Calu3 (cell line): ENCODE measurements around the gene TSPAN10. TPM values are rescaled to one million over a fixed set of nuclear protein-coding genes. Genes with fewer than 3 reads are reported as not detected.

ENCODE experiments used
- BruUV-seq: library from RNA; stranded (reverse); fragments of 400-500 nt; replicated peaks from 2 replicates; lab custom pipeline; 2021; lab: Mats Ljungman, UMichigan
- CTCF ChIA-PET: fragments of 300-600 bp; sonication (Branson Sonifier 250); formaldehyde crosslinking; loops from one replicate; lab custom pipeline; 2022; ENCODE audit warnings: antibody characterized with exemption; lab: Charles Lee
- DNase-seq: peaks from one replicate; pipeline ENCODE4 v3.0.0; 2022
- H3K27ac Mint-ChIP-seq: one replicate; pipeline ENCODE4 v1.8.0; 2022; ENCODE audit warnings: mixed read lengths; ENCODE audit not compliant: unreplicated experiment
- H3K27me3 Mint-ChIP-seq: one replicate; pipeline ENCODE4 v1.8.0; 2022; ENCODE audit warnings: mixed read lengths; ENCODE audit not compliant: unreplicated experiment
- H3K36me3 Mint-ChIP-seq: one replicate; pipeline ENCODE4 v1.8.0; 2022; ENCODE audit warnings: mild to moderate bottlenecking, moderate library complexity, mixed read lengths; ENCODE audit not compliant: insufficient read depth, unreplicated experiment
- H3K4me1 Mint-ChIP-seq: one replicate; pipeline ENCODE4 v1.8.0; 2022; ENCODE audit warnings: mild to moderate bottlenecking, low read depth, mixed read lengths; ENCODE audit not compliant: unreplicated experiment
- H3K4me3 Mint-ChIP-seq: one replicate; pipeline ENCODE4 v1.8.0; 2022; ENCODE audit warnings: mild to moderate bottlenecking, low read depth, moderate library complexity, mixed read lengths; ENCODE audit not compliant: unreplicated experiment
- H3K9me3 Mint-ChIP-seq: one replicate; pipeline ENCODE4 v1.8.0; 2022; ENCODE audit warnings: low read depth, mixed read lengths; ENCODE audit not compliant: unreplicated experiment
- intact Hi-C: fragments of 100-400 bp; cut with micrococcal nuclease; formaldehyde crosslinking; loops from one replicate; pipeline ENCODE4 v1.10.0; 2022; ENCODE audit not compliant: unreplicated experiment
- total RNA-seq: library from RNA; stranded (reverse); gene quantifications from 2 replicates; pipeline ENCODE4 v1.2.3, GENCODE V29; 2022
- TF ChIP-seq, protein P1 (sequence below): fragments of 200-600 bp; IDR thresholded peaks from one replicate; pipeline ENCODE4 v1.8.0; 2022; ENCODE audit warnings: antibody characterized with exemption; ENCODE audit not compliant: unreplicated experiment

TSPAN10 gene
- total RNA-seq, 1 experiment from 2014 or later: 2.9 TPM

DNA sequence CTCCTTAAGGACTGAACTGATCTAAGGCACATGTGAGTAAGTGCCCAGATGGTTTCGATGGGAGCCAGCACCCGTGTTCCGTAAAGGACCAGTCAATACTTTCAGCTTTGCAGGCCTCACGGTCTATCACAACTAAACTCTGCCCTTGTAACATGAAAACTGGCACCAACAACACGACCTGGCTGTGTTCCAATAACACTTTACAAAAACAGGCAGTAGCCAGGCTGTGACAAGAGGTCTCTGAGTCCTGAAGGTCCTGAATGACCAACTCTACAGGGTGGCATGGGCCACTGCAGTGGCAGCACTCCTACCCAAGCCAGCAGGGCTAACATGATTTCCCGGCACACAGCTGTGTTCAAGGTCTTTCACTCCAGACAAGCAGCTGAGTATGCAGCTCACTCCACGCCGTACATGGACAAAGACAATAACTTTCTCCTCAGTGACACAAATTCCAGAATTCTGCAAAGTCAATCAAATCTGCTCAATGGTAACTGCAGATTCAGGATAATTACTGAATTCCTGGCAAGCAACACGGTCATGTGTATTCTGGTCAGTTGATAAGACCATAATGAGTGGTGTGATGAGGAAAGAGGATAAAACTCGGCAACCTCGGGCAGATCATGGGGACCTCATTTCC is 15.4 kb upstream of the TSPAN10 start:
- CTCF ChIA-PET: no interaction called here
- Mint-ChIP-seq H3K9me3 (no peaks in the 10 kb centered on the region), H3K27me3 (no peaks in the 10 kb centered on the region), H3K36me3 (peaks cover 75% of the 10 kb centered on the region), H3K4me1 (no peaks in the 10 kb centered on the region), H3K4me3 (no peak overlapping the region), H3K27ac (no peak overlapping the region)
- TF ChIP-seq, protein P1, sequence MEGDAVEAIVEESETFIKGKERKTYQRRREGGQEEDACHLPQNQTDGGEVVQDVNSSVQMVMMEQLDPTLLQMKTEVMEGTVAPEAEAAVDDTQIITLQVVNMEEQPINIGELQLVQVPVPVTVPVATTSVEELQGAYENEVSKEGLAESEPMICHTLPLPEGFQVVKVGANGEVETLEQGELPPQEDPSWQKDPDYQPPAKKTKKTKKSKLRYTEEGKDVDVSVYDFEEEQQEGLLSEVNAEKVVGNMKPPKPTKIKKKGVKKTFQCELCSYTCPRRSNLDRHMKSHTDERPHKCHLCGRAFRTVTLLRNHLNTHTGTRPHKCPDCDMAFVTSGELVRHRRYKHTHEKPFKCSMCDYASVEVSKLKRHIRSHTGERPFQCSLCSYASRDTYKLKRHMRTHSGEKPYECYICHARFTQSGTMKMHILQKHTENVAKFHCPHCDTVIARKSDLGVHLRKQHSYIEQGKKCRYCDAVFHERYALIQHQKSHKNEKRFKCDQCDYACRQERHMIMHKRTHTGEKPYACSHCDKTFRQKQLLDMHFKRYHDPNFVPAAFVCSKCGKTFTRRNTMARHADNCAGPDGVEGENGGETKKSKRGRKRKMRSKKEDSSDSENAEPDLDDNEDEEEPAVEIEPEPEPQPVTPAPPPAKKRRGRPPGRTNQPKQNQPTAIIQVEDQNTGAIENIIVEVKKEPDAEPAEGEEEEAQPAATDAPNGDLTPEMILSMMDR: no peak
- DNase-seq: no peak
- intact Hi-C loops: no loop called here
- no TSS peak for BruUV-seq

DNA sequence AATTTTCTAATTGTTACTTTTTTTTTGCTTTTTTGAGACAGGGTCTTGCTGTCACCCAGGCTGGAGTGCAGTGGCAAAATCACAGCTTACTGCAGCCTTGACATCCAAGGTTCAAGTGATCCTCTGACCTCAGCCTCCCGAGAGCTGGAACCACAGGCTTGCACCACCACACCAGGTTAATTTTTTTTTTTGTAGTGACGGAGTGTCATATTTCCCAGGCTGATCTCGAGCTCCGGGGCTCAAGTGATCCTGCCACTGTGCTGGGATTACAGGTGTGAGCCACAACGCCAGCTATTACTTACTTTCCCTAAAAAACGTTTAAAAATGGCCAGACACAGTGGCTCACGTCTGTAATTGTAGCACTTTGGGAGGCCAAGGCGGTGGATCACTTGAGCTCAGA is 6.7 kb upstream of the TSPAN10 start:
- no peaks in the 10 kb centered on the region for H3K9me3 Mint-ChIP-seq
- H3K36me3 Mint-ChIP-seq: peaks cover 64% of the 10 kb centered on the region
- H3K4me3 Mint-ChIP-seq: no peak overlapping the region
- CTCF ChIA-PET: interaction anchor here (0.5 kb wide), 1 partner anchor 8 kb away, joined by 5 read pairs; no protein-coding TSS in a partner anchor
- TF ChIP-seq, protein P1: no peak
- BruUV-seq: no TSS peak
- H3K4me1 Mint-ChIP-seq: no peaks in the 10 kb centered on the region
- H3K27ac Mint-ChIP-seq: no peak overlapping the region
- DNase-seq: no peak
- no peaks in the 10 kb centered on the region for H3K27me3 Mint-ChIP-seq
- intact Hi-C loops: no loop called here

GRCh38 chr17:81631482-81631881 is 5.5 kb upstream of the TSPAN10 start:
- TF ChIP-seq, protein P1: no peak
- BruUV-seq: no TSS peak
- DNase-seq: no peak
- Mint-ChIP-seq H3K36me3 (peaks cover 64% of the 10 kb centered on the region), H3K27ac (no peak overlapping the region), H3K4me1 (no peaks in the 10 kb centered on the region), H3K9me3 (no peaks in the 10 kb centered on the region), H3K4me3 (no peak overlapping the region), H3K27me3 (no peaks in the 10 kb centered on the region)
- CTCF ChIA-PET: interaction anchor here (0.6 to 0.8 kb wide), 2 partner anchors 29 to 65 kb away, joined by 3 to 4 read pairs; no protein-coding TSS in a partner anchor
- intact Hi-C loops: no loop called here

DNA sequence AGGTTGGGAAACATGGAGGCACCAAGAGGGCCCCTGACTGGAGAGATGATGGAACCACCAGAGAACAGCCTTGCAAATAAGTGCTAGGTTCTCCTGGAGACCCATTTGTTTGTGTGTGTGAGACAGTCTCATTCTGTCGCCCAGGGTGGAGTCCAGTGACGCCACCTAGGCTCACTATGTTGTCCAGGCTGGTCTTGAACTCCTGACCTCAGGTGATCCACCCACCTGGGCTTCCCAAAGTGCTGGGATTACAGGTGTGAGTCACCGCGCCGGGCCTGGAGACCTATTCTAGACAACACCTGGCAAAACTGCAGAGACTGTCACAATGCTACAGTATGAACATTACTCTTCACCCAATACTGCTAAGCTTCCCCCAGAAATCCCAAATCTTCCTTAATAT is 1.6 kb upstream of the TSPAN10 start:
- H3K27ac Mint-ChIP-seq: peak overlapping the region; percentile 88

More for the DNA sequence above, 1.6 kb upstream of the TSPAN10 start:
- peak; percentile 57 for DNase-seq
- intact Hi-C loops: no loop called here
- TSS peak; percentile 54 for BruUV-seq
- Mint-ChIP-seq H3K4me1 (no peaks in the 10 kb centered on the region), H3K27me3 (no peaks in the 10 kb centered on the region), H3K4me3 (peak overlapping the region; percentile 83), H3K36me3 (peaks cover 31% of the 10 kb centered on the region), H3K9me3 (no peaks in the 10 kb centered on the region)
- TF ChIP-seq, protein P1: no peak
- CTCF ChIA-PET: no interaction called here
